ENCODE data around the gene PRKCA.

DNA sequence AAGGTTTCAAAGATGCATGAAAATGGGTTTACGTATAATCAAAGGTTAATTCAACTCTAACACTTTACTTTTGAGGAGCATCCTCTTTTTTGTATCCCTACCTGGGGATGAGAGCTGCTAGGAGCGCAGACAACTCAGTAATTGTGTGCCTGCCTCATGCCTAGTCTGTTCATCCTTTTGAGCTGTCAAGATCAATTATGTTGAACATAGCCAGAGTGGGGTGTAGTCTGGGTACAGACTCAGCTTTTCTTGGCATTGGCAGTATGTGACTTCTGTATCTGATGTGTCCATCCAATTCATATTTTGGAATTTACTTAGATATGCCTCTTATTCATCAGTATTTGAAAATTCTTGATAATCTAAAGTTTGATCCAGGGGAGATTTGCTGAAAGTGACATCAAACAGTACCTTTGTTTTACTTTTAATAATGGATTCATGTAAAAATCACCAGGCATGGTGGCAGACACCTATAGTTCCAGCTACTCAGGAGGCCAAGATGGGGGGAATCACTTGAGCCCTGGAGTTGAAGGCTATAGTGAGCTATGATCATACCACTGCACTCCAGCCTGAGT, 24.1 kb downstream of the PRKCA start:
- TF ChIP-seq, protein P1, sequence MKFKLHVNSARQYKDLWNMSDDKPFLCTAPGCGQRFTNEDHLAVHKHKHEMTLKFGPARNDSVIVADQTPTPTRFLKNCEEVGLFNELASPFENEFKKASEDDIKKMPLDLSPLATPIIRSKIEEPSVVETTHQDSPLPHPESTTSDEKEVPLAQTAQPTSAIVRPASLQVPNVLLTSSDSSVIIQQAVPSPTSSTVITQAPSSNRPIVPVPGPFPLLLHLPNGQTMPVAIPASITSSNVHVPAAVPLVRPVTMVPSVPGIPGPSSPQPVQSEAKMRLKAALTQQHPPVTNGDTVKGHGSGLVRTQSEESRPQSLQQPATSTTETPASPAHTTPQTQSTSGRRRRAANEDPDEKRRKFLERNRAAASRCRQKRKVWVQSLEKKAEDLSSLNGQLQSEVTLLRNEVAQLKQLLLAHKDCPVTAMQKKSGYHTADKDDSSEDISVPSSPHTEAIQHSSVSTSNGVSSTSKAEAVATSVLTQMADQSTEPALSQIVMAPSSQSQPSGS (IDR thresholded peaks at IDR 0.05; ENCODE audit: low read length) = no peak
- TF ChIP-seq IKZF1 (conservative IDR thresholded peaks at IDR 0.05) = no peak
- TF ChIP-seq GABPA (IDR thresholded peaks at IDR 0.05; ENCODE audit: low read depth) = no peak
- TF ChIP-seq EP300 (IDR thresholded peaks at IDR 0.05; ENCODE audit: borderline replicate concordance in 1 of 2, control insufficient read depth in 1 of 2, low read depth in 2 of 2, low read length in 2 of 2) = no peak

Data from GM12878 (cell line).